GM10266 (cell line): ENCODE measurements around the gene ZBTB20.

Source experiments
- DNase-seq: peaks from one replicate; pipeline ENCODE4 v3.0.0; 2012; ENCODE audit errors: extremely low spot score
- CTCF ChIP-seq: IDR thresholded peaks from 2 replicates; pipeline ENCODE4 v1.5.1; 2012; ENCODE audit warnings: mild to moderate bottlenecking, low read depth; ENCODE audit not compliant: control insufficient read depth, insufficient read depth; ENCODE audit errors: missing control alignments

ZBTB20 gene

GRCh38 chr3:114716126-114716525, 431.0 kb downstream of the ZBTB20 start:
- no peak for TF ChIP-seq CTCF
- no peak for DNase-seq

GRCh38 chr3:114714957-114715460, 432.1 kb downstream of the ZBTB20 start:
- no peak for DNase-seq
- TF ChIP-seq CTCF = no peak

- DNase-seq = no peak
- TF ChIP-seq CTCF = no peak
Measured at GRCh38 chr3:114714237-114714636, 432.9 kb downstream of the ZBTB20 start.

GRCh38 chr3:114712728-114713492, 434.2 kb downstream of the ZBTB20 start:
- TF ChIP-seq CTCF = no peak
- DNase-seq = no peak

GRCh38 chr3:114711321-114711886, 435.7 kb downstream of the ZBTB20 start:
- DNase-seq = no peak
- no peak for TF ChIP-seq CTCF

- no peak for TF ChIP-seq CTCF
- peak; percentile 8 for DNase-seq
Measured at GRCh38 chr3:114709102-114709501, 438.0 kb downstream of the ZBTB20 start.

GRCh38 chr3:114707252-114707860, 439.7 kb downstream of the ZBTB20 start:
- DNase-seq = no peak

More at GRCh38 chr3:114707252-114707860, 439.7 kb downstream of the ZBTB20 start:
- TF ChIP-seq CTCF = no peak
